Stimulated activated CD8-positive, alpha-beta memory T cell treated with anti-CD3 and anti-CD28 coated beads, Interleukin-4, amount 100 ng/mL, for 24 hours (primary cell): ENCODE data around the gene CACNG4.
A peak's percentile ranks its signal among the peaks of the same experiment; 100 is the strongest.
"Not testable (repeated sequence)": the region's sequence is repeated elsewhere in the genome, so short reads cannot be mapped to it uniquely, and the experiment has no call there.

Source experiments
- DNase-seq: peaks from one replicate; pipeline ENCODE4 v3.0.0-alpha.2; 2020; ENCODE audit warnings: low read depth

The CACNG4 gene

DNA sequence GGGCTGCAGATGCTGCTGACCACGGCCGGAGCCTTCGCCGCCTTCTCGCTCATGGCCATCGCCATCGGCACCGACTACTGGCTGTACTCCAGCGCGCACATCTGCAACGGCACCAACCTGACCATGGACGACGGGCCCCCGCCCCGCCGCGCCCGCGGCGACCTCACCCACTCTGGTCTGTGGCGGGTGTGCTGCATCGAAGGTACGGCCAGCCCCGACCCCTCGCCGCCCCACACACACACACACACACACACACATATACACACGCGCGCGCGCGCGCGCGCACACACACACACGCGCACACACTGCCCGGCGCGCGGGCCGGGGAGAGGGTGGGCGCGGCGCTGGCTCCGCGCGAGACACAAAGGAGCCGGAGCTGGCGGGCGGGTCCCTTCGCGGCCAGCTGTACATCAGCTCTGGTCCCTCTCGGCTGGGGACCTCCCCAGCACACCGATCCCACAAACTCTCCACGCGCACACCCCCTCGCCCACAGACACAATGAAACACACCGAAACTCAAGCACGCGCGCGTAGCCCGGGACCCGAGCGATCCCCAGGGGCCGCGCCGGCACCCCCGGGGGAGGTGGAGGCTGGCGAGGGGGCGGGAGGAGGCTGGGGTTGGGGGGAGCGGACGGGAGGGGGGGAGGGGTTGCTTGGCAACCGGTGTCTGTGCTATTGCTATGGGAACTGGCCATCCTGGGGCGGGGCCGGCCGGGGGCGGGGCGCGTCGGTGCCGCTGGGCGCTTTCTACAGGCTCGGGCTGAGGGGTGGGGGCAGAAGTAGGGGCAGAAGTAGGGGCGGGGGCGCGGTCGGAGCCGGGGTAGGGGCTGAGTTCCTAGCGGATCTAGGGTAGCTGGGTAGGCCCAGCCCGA lies 658 bp downstream of the CACNG4 start:
- DNase-seq: peak; percentile 12

DNA sequence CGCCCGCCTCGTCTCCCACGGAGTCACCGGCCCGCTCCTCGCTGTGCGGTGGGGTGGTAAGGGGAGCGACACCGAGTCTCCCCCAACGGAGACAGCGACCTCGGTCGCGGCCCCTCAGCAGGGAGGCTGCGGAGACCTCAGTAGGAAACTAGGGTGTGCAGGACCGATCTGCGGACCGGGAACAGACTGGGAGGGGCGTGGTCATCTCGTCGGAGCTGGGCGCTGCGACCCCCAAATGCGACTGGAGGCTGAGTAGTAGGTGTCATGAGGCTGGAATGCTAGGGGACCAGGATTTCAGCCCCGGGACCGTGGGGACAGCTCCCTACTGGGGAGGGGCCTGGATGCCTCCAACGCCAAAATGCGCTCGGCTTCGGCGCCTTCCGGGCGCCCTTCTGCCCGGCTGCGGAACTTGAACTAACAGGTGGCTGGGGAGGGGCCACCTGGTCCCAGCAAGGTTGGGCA lies 1.3 kb downstream of the CACNG4 start:
- DNase-seq: no peak

- no peak for DNase-seq
Measured at GRCh38 chr17:66966298-66966697, 1.8 kb downstream of the CACNG4 start.

DNA sequence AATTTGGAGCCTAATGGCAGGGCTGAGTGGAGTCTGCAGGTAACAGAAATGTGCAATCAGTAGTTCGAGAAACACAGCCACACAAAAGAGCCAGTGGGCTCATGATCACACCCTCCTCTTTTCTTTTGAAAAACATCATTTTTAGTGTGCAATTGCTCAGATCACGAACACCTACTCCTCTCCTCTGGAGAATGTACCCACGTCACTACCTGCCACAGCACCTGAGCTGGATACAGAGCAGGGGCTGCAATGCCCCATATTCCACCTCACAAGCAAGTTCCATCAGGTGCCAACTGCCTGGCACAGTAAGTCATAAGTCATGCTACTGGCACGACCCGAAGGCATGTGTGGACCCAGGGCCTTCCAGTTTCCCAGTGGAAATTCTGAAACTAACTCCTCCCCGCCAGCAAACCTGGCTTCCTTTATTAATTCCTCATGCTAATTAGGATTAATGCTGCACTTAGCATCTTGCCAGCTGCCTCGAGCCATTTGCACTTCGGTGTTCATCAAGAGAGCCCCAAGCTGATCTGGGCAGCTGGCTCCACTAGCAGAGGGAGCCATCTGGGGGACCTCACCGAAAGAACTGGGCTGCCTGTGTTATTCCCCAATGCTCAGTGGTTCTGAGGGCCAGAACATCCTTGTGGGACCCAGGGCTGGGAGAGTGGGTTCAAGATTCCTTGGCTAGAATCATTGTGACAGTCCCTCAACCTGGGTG lies 2.4 kb downstream of the CACNG4 start:
- DNase-seq: no peak

GRCh38 chr17:66967837-66968543 lies 3.5 kb downstream of the CACNG4 start:
- DNase-seq: no peak

GRCh38 chr17:66968916-66969315 lies 4.4 kb downstream of the CACNG4 start:
- DNase-seq: no peak

- DNase-seq: no peak
Measured at GRCh38 chr17:66970140-66970539, 5.6 kb downstream of the CACNG4 start.

GRCh38 chr17:66970797-66971196 lies 6.3 kb downstream of the CACNG4 start:
- DNase-seq: no peak

DNA sequence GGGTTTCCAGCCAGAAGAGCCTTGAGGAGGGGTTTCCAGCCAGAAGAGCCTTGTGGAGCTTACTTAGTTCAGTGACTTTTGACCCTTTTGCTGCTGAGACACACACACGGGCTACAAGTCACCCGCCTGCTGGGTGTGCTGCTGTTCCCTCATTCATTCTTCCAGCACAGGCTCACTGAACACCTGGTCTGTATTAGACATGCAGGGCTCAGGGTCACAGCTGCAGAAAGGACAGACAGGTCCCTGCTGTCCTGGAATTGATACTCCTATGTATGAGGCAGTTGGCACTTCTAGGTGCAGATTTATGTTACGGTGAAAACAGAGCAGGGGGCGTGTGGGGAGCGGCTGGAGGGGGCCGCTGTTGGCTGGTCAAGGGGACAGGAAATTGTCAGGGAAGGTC lies 6.8 kb downstream of the CACNG4 start:
- DNase-seq: no peak

GRCh38 chr17:66971730-66972441 lies 7.4 kb downstream of the CACNG4 start:
- no peak for DNase-seq

GRCh38 chr17:66972442-66972830 lies 7.9 kb downstream of the CACNG4 start:
- DNase-seq: not testable (repeated sequence)

DNA sequence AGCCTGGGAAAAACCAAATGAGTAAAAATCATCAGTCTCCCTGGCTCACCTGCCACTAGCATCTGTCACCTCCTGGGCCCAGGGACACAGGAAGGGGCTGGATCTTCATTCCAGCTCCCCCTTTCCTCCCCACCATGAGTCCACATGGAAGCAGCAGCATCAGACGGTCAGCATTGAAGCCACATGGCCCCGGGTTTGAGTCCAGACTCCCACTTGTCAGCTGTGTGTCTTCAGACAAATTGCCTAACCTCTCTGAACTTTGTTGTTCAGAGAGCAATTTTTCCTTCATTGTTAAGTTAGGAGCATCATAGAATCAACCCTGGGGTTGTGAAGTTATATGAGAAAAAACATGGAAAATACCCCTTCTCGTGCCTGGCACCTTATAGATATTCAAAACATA lies 10.7 kb downstream of the CACNG4 start:
- DNase-seq: no peak

- DNase-seq: no peak
Measured at GRCh38 chr17:66975614-66976378, 11.3 kb downstream of the CACNG4 start.

GRCh38 chr17:66976379-66976663 lies 11.8 kb downstream of the CACNG4 start:
- DNase-seq: no peak

DNA sequence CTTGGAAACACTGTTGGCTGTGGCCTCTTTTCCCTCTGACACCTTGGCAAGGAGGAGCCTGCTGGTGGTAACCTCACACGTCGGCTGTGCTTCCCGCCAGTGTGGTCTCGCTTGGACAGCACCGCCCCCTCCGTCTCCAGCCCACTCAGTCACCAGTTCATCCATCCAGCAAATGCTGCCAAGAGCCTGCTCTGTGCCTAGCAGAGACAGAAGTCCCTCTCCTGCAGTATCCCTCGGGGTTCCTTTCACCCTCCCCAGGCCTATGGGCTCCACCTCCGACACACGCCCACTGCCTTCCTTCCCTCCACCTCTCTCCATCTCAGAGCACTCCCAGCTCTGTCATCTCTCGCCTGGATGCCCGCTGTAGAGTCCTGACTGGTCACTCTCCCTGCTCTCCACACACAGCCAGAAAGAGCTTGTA lies 12.3 kb downstream of the CACNG4 start:
- DNase-seq: no peak

DNA sequence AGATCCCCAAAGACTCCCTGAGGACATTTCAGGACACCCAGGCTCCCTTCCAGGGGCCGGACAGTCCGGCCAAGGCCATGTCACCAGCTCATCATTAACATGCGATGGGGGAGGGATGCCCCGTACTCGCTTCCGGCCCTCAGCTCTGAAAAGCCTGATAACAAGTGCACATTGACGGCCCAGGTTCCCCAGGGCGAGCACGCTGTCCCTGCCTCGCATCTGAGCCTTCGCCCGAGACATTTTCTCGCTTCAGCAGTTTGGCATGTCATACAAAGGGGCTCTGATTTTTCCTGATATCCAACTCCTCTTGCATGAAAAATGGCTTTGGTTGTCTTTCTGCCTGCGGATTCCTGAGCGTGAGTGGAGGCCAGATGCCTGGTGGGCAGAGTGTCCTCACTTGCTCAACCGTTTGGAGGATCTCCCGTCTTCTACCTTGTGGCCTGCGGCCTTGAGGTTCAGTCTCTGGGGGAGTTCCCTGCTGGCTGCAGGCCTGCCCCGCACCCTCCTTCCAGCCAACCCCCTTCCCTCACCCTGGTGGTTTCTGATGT lies 14.1 kb downstream of the CACNG4 start:
- no peak for DNase-seq

- no peak for DNase-seq
Measured at GRCh38 chr17:66980896-66981295, 16.4 kb downstream of the CACNG4 start.

DNA sequence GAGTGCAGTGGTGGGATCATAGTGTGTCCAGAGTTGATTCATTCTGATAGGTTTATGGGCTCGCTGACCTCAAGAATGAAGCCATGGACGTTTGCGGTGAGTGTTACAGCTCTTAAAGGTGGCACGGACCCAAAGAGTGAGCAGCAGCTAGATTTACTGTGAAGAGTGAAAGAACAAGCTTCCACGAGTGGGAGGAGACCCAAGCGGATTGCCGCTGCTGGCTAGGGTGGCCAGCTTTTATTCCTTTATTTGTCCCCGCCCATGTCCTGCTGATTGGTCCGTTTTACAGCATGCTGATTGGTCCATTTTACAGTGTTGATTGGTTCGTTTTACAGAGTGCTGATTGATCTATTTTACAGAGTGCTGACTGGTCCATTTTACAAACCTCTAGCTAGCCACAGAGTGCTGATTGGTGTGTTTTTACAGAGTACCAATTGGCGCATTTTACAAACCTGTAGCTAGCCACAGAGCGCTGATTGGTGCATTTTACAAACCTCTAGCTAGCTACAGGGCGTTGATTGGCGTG lies 17.5 kb downstream of the CACNG4 start:
- no peak for DNase-seq

- no peak for DNase-seq
Measured at GRCh38 chr17:66983414-66984021, 19.0 kb downstream of the CACNG4 start.

DNA sequence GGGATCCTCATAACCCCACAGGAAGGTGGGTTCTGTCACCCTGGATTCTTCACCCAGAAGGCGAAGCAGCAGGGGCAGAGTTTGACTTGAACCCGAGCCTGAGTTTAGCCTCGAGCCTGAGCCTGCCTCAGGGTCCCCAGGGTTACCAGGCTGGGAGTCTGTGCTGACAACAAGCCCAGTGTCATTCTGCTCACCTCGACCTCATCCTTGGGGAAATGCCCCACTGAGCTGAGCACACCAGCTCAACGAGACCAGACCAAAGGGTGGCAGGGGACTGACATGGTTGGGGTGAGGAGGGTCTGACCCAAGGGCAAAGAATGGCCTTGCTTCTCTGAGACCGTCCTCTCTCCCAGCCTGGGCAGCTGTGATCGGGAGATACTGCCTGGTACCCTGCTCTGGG lies 20.2 kb downstream of the CACNG4 start:
- no peak for DNase-seq
